HG03175 (cell line): ENCODE measurements around the gene ATP8A2.

ENCODE experiments used
- ATAC-seq: cut with Tn5 transposase; IDR thresholded peaks from one replicate; pipeline ENCODE4 v1.9.1; 2021; ENCODE audit warnings: mild to moderate bottlenecking, moderate library complexity; ENCODE audit not compliant: unreplicated experiment

The ATP8A2 gene

DNA sequence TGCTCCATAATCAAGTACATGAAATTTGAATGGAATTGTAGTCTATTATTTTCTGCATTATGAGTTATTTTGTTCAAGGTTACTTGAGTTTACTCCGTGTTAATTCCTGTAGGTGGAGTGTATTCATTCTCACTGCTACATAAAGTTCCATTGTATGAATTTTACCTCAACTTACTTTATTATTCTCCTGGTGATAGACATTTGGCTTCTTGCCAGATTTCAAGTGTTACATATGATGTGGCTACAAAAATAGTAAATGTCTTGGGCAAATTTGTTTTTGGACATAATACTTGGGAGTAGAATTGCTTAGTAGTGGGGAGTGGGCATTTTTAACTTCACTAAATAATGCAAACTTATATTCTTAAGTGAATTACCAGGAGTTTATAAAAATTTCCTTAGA lies 351.1 kb downstream of the ATP8A2 start:
- ATAC-seq = no peak

DNA sequence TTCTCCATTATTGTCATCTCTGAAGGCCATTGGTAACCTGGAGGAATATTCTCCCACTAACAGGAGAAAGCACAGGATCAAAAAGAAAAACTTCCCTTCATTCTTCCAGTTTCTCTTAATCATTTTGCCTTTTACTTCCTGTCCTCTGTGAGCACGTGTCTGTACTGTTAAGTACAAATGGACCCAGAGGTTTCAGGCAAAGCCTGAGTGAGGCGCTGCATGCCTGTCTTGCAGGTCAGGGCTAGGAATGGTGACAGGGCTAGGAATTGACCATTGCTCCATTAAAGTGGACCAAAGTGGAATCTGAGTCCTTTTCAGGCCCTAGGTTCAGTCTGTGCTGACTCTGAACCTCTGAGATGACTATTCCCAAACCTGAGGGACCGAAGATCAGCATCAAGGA lies 353.3 kb downstream of the ATP8A2 start:
- no peak for ATAC-seq

DNA sequence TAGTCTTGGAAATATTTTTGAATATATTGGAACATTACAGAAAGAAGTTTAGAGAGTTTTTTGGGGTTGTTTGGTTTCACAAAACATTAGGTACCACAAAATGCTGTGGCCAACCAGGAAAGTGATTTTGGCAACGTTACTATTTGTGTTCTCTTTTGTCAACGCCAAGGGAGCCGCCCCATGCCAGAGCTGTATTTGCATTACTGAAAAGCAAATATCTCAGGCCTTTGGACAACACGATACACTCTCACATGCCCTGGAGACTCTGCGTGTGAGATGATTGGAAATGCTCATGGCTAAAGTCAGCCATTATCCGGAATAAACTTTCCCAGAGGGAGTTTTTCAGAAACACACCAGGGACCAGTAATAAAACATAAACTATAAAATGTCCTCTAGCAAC lies 355.5 kb downstream of the ATP8A2 start:
- no peak for ATAC-seq

DNA sequence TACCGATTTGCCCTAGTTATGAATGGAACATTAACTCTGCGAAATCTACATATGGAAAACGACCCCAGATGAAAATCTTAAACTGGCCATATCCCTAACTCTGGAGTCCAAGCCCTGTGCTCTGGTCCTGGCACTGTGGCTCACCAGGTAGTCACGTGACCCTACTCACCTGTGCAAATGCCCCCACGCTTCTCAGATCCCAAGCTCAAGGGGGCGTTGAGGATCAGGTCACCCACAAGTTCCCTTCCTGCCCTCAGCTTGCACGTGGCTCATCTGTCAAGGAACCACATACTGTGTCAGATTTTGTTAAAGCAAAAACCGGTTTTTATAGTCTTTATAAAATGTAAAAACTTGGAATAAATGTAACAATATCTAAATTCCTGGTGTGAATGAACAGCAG lies 356.0 kb downstream of the ATP8A2 start:
- ATAC-seq = no peak

DNA sequence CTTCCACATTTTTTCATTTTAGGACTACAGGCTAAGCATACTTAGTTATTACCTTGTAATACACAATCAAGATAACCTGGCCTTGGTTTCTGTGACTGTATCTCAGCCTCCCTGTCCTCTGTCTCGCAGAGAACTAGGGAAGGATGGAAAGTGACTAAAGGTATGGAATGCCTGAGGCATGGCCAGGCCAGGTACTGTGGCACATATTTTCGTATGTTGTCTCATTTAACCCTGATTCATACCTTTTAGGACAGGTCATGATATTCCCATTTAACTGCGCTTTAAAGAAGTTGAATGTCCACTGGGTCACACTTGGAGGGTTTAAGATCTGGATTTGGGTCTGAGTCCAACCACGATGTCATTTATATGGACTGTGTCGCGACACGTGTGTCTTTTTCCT lies 357.4 kb downstream of the ATP8A2 start:
- ATAC-seq = no peak

DNA sequence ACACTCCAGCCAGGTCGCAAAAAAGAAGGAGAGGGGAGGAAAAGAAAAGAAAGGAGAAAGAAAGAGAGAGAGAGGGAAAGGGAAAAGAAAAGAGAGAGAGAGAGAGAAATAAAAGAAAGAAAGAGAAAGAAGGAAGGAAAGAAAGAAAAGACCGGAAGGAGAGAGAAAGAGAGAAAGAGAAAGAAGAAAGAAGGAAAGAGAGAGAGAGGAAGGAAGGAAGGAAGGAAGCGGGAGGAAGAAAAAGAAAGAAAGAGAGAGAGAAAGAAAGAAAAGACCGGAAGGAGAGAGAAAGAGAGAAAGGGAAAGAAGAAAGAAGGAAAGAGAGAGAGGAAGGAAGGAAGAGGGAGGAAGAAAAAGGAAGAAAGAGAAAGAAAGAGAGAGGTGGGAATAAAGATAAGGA lies 359.3 kb downstream of the ATP8A2 start:
- no peak for ATAC-seq

DNA sequence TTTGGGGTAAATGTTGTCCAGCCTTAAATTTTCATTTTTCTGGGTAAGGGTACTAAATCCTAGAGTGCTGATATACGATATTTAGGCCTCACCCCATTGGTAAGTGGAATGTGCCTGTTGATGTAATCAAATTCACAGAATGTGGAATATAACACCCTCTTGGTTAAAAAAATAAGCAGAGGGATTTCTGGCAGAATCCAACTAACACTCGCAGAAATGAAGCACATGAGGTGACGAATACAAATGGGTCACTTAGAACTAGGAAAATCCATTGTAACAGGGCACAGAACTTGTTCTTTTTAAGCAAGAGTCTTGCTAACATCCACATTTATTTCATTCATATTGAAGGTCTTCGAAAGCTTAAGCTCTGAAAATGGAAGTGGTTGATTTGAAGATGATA lies 359.8 kb downstream of the ATP8A2 start:
- ATAC-seq = no peak

DNA sequence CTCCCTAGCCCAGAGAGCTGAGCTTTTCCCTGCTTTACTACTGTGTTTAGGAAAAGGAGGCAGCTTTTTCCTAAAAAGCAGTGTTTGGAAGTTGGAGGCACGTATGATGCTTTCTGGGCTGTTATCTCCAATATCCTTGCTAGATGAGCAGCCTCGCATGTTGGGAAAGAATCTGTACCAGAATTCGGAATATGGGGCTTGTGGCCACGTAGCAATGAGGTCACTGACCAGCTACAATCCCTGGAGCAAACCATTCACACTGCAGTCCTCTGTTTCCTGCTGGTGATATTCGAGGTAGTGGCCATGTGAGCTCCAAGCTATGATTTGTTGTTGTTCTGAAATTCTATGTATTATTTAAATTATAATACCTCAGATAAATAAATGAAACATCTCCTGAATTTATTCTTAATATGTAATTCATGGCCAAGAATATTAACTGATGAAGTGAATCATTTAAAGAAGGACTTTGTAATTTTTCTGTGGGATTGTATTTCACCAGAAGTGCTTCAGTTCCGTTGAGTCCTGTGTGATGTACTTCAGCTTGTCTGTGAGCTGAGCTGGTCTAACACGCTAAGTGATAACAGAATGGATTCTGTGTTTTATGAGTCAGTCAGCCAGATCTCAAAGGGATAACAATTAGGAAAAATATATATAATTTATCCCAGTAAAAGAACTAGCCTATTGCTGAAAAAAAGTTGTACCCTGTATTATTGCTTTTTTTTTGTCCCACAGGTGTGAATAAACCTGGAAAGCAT lies 360.5 kb downstream of the ATP8A2 start:
- no peak for ATAC-seq

DNA sequence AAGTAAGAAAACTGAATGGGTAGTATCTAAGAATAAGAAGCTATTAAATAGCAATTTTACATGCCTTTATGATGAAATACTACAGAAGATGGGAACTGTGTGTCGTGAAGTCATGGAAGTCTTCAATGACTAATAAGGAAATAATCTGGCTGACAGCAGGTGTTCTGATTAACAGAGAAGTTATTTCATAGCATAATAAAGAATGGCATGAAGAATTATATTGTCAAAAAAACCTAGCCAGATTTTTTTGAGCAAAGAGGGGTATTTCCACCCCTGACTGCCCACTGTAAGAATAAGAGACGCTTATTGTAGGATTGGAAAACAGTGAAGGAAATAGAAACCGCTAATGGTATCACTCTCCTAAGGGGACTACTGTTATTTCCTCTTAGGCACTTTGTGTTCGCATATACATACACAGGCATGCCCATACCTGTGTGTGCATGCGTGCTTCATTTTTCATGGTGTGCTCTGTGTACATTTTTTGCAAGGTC lies 361.3 kb downstream of the ATP8A2 start:
- ATAC-seq = no peak

DNA sequence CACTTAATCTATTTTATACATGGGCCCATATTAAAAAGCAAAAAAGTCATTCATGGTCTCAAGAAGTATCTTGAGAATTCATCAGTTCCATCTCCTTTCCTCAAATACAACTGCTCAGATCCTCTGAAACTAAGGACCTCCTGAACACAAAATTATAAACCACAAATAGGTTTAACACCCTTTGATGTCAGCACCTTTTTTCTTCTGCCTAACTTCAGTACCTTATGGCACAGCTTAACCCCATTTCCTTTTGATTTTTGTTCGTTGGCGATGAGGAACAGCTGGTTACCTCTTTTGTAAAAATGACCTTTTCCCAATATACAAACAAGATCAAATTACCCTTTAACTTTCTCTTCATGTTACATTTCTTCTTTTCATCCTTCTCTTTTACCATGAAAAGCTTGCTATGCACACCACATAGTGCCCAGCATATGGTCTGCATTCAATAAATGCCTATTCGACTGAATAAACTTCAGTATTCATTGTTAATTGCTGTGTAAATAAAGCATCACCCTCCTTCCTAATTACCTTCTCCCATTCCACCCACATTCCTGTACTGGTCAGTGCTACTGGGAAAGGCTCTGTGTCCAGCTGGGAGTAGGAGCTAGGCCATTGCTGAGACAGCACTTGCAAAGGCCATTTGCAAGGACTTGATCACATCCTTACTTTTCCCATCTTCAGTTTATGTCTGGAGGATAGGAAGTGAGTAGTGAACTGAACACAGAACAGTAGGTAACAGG lies 362.1 kb downstream of the ATP8A2 start:
- no peak for ATAC-seq

DNA sequence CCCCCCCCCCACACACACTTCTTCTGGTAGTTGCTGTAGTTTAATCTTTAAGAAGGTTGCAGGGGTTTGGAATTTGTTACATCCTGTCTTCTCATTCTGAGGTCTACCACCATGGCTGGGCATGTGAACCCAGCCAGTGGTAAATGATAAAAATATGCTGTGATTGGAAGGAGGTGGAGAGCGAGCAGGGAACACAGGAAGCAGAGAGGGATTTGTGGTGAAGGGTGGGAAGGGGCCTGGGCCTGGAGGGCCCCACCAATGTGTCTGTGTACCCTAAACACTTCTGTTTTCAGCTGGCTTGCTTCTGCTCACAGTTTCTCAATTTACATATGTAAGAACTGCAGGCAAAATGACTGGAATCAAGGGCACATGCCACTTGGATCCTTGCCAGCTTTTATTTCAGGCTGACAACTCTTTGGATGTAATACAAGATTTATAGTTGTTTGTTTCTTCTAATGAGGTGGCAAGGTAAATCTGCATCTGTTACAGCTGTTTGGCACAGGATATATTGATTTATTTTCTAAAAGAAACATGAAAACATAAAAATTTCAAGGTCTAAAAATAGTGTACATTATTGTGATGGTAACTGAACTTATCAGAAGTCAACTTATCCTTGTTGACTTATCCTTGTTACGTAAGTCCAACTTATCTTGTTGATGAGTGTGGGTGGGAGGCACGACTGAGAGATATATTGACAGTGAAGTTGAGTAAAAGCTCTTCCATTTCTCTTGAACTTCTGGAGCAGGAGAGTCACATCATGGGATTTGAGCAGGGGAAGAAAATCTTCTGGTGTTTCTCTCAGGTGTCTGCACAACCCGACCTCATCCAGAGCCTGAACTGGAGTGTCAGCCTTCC lies 366.8 kb downstream of the ATP8A2 start:
- ATAC-seq = no peak

DNA sequence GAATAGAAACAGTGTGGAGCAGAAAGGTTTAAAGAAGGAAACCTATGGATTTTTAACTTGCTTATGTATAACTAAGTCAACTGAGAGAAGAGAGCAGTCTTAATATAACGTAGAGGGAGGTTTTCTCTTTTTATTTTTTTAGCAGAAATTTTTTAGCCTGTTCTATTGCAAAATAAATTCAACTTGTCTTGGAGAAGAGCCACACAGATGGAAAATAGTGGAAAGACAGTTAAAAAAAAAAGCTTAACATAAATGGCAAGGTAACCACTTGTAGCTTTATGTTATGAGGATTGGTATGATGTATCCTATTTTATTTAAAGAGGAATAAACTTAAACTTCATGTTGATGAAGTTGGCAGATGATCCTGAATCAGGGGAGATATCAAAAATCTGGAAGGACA lies 367.6 kb downstream of the ATP8A2 start:
- ATAC-seq = no peak

DNA sequence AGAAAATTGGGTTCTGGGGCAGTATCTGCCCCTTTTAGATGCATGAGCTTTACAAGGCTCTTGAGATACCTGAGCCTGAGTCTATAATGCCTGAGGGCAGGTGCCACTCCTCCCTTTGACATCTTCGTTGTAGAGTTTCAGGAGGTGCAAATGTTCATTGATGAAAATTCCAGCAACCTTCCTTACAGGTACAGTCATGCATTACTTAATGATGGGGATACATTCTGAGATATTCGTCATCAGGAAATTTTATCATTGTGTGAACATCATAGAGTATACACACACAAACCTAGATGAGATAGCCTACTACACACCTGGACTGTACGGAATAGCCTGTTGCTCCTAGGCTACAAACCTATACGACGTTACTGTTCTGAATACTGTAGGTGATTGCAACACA lies 370.0 kb downstream of the ATP8A2 start:
- no peak for ATAC-seq

DNA sequence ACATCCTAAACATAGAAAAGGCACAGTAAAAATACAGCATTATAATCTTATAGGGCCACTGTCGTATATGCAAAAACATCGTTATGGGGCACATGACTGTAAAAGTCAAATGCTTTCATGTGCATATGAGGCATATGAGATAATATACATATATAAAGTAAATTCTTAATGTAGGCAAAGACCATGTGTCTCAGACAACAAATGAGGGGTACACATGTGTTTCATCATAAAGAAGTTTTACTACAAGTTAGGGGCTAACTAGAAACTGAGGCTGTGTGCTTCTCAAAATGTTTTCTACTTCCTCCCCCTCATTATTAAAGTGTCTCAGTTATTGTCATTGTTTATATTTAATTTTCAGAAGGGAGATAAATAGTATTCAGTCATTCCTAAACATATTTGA lies 370.4 kb downstream of the ATP8A2 start:
- ATAC-seq = no peak

DNA sequence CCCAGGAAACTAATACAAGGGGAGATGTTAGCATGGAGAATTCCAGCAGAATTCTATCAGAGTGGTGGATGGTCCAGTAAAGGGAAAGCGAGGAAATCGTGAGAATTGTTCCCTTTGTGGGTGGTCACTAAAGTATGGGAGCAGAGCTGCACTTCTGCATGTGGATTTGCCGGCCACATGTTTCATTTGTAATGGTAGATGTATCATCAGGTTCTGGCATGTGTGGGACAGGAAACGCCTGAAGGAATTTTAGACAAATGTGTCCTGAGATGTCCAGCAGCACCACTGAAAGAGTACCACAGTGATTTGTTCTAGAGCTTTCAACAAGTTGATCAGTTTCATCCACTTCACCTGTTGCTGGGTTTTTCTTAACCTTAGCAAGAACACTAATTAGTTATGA lies 371.6 kb downstream of the ATP8A2 start:
- no peak for ATAC-seq

DNA sequence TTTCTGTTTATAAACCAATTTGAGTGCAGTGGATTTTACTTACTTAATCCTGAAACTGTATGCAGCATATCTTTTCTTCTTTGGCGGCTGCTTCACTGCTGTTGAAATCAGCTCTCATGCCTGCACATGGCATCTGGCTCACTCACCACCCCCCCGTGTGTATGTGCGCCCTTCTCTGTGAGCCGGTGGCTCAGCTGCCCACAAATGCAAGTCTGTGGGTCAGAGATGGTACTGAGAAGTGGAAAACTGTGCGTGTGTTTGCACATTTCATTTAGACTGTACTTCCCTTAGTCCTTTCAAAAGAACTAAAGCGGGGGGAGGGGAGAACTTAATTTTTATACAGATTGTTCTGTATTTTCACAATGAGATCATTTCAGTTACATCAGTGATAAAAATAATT lies 372.4 kb downstream of the ATP8A2 start:
- ATAC-seq = no peak

DNA sequence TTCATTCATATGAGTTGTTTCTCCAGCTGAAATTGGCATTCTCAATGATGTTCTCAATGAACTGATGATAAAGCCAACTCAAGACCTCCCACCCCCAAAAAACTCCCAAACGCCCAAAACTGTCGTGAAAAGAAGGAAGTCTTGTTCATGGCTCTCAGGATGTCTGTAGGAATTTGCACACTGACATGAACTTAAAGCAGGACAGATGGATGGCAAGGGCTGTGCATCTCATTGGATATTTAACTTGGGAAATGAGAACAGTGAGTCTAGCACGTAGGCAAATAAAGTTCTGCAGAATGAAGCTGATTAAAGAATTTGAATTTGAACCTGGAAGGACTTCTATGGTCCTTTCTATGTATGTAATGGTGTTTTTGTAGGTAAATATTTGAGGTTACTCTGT lies 374.4 kb downstream of the ATP8A2 start:
- ATAC-seq = no peak

DNA sequence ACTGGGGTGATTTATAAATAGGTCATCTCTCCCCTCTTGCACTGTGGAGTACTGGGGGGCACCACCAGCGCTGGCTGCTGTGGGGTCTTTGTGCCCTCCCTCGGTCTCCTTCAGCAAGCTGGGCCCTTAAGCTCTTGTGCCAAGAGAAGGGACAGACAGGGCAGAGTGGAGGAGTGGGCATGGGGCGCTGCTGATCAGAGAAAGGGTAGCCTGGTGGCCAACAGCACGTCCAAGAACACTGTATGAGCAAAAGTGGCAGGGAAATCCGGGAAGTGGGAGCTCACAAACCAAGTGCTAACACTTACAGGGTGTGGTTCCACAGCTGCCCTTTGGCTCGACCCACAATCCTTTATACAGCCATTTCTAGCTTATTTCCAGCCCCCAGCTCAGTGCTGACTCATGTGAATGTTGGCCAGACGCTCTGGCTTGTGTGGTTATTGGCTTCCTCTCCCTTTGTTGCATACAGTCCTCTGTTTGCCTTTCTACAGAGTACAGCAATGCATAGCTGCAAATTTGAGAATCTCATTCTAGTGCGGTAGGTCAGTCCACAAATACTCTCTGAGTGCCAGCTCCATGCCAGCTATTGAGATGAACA lies 381.3 kb downstream of the ATP8A2 start:
- no peak for ATAC-seq

DNA sequence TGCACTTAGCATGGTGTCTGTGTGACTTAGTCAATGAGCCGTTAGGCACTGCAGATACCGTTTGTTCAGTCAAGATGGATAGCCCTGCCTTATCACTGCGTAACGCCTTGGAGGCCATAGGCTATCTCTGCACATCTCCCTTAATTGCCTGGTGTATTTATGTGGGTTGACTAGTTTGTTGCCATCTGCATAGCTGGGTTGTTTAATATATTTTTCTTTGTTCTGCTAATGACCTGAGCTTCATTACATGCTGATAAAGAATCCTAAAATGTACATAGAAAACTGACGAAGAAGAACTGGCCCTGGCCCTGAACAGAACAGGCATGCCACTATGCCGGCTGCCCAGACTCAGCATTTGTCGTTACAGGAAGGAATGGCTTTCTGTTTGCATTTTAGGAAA lies 382.2 kb downstream of the ATP8A2 start:
- ATAC-seq = no peak

DNA sequence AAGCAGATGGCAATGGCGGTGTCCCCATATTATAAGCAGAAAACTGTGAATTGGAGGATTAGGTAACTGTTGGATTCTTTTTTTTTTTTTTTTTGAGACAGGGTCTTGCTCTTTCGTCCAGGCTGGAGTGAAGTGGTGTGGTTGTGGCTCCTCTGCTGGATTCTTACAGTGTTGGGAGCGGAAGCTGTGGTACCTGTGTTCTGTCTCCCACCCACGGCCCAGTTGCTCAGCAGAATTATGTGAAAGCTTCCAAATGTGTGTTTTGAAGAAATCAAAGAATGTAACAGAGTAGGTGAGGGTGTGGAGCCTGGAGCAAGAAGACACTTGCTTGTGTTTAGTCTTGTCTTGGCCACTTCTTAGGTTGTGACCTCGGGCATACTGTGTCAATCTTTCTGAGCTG lies 384.5 kb downstream of the ATP8A2 start:
- ATAC-seq = no peak

DNA sequence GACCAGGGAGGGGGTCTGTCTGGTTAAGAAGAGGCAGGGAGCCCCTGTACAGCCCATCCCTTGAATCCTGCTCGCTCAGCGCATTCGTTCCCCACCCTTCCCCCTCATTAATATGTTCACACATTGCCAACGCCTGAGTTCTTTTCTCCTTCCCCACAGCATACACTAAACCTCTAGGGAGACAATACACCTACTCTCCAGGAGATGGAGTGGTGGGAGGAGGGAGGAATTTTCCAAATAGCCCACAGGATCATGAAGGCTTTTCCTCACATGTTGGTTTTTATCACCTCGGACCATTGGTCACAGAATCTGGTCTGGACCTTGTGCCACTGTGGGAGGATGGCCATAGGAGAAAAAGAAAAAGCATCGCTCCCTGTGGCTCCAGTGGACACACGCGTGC lies 385.1 kb downstream of the ATP8A2 start:
- ATAC-seq = no peak
